ENCODE measurements around the gene GPRASP2.

- no peak for TF ChIP-seq CTCF (IDR thresholded peaks at IDR 0.05; ENCODE audit: low read depth, low read length, poor library complexity, severe bottlenecking)
- TF ChIP-seq EZH2phosphoT487 (IDR thresholded peaks at IDR 0.05; ENCODE audit: borderline replicate concordance, low read length): no peak
These were observed 32.1 kb downstream of the GPRASP2 start for GRCh38 chrX:102744307-102744706.
